Measurements from ENCODE around the gene NEU3.

The NEU3 gene, protein sequence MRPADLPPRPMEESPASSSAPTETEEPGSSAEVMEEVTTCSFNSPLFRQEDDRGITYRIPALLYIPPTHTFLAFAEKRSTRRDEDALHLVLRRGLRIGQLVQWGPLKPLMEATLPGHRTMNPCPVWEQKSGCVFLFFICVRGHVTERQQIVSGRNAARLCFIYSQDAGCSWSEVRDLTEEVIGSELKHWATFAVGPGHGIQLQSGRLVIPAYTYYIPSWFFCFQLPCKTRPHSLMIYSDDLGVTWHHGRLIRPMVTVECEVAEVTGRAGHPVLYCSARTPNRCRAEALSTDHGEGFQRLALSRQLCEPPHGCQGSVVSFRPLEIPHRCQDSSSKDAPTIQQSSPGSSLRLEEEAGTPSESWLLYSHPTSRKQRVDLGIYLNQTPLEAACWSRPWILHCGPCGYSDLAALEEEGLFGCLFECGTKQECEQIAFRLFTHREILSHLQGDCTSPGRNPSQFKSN

DNA sequence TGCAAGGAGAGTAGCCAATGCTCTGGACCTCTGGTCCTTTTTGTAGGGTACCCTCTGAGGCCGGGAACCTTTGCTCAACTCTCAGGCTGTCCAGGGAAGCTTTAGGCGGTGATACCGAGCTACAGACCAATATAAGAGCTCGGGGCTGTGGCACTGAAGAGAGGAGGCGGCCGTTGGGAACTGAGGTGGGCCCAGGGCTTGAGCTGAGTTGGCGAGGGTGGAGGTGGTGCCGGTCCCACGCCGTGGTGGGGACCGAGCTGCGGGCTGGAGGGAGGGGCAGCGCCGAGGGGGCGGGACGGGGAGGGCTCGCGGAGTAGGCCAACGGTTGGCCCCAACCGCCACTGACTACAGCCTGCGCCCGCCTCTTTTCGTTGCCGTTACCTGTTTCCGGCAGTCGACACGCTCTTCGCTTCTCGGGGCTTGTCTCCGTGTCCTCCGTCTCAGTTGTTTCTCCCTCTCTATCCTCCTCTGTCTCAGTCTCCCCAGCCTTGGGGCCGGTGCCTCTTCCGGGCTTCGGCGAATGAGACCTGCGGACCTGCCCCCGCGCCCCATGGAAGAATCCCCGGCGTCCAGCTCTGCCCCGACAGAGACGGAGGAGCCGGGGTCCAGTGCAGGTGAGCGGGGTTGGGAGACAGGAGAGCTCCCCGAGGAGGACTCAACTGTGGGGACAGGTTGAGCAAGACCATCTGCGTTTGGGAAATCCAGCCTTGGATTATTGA, at the start of gene NEU3:
Gene NEU3, plus strand, starts transcription at position 393 of the 719 bp plus-strand sequence. Its CDS starts 128 bp downstream, at position 521.
- FAIRE-seq (no peak), DNase-seq (ENCODE audit: insufficient read length, low spot score) (peak; percentile 91)
- peak; percentile 86 for TF ChIP-seq POLR2A (IDR thresholded peaks at IDR 0.05; ENCODE audit: low read depth, low read length)

DNA sequence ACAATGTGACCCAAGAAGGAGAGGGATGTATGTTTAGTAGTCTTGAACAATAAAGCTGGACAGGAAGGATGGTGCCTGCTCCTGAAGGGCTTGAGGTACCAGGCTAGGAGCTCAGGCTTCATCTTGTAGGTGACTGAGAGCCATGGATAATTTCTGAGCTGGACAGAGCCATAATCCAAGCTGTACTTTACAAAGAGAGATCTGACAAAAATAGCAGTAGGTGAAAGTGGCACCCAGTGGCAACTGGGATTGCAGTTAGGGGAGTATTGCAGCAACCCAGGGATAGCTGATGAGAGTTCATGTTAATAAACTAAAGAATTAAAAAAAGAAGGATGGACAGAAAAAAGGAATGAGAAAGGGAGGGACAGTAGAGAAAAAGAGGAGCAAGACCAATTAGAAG, 47.2 kb upstream of the NEU3 start:
- no peak for FAIRE-seq
- no peak for TF ChIP-seq POLR2A (IDR thresholded peaks at IDR 0.05; ENCODE audit: low read depth, low read length)
- DNase-seq (ENCODE audit: insufficient read length, low spot score) = no peak

DNA sequence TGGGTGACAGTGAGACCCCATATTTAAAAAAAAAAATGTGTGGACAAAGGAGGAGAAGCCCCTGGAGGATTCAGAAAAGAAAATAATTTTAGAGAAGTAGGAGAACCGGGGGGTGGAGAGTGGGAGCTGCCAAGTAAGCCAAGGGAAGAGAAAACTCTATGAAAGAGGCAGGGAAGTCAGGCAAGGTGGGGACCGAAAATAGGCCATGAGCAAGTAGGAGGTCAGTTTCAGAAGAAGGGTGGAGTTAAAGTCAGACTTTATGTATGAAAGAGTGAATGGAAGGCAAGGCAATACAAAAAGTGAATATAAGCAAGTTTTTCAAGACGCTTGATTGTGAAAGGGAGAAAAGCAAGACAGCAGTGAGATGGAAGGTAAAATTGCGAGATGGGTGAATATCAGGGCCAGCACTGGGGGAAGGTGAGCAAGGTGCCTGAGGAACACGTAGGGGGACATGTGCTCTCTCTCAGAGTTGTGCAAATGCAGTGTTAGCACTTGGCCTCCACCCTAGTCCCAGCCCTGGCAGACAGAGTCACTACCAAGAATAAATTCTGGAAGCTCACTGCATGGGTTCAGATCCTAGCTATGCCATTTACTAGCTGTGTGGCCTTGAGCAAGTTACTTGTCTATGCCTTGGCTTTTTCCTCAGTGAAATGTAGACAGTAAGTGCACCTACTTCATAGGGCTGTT, 46.5 kb upstream of the NEU3 start:
- FAIRE-seq = no peak
- TF ChIP-seq POLR2A (IDR thresholded peaks at IDR 0.05; ENCODE audit: low read depth, low read length) = no peak
- DNase-seq (ENCODE audit: insufficient read length, low spot score) = no peak

DNA sequence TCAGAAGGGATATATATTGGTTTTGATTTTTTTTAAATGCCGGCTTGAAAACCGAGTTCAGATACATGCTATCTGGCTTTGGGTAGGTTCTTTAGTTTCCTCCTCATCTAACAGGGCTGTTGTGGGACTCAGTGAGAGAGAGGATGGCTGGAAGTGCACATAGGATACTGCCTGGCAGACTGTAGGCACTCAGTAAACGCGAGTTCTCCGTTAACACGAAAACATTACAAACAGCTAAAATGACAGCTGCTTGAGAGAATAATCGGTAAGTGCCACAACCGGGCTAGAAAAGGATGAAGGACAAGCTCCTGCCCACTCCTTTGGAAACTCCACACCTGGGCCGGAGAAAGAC, 40.2 kb upstream of the NEU3 start:
- FAIRE-seq (no peak), DNase-seq (ENCODE audit: insufficient read length, low spot score) (no peak)
- no peak for TF ChIP-seq POLR2A (IDR thresholded peaks at IDR 0.05; ENCODE audit: low read depth, low read length)

DNA sequence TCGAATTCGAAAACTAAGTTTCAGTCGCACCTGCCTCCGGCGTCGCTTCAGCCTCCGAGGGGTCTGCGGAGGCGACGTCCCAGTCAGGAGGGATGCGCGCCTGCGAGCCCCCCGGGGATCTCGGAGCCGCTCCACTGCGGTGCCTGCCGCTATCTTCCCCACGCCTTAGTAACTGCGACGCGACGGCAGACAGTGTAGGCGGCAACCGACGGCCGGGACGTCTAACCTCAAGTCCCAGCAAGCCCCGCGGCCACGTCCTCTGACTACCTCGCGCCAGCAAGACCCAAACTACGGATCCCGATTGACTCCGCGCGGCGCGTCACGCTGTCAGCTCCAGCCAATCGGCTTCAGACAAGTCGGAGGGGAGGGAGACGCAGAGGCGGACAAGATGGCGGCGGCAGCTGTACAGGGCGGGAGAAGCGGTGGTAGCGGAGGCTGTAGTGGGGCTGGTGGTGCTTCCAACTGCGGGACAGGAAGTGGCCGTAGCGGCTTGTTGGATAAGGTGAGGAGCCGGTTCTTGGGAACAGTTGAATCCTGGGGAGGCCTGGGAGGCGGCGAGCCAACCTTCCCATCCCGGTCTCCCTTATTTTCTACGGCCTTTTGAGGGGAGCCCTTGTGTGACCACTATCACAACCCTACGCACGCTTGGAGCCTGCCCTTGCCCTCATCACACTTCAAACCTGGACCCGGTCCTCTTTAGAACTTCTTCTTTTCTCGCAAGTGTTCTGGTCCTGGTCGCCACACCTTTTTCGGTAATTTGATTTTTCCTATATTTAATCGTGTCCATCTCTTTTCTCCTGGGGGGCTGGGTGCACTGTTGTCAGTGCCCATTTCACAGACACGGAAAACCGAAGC, 39.6 kb upstream of the NEU3 start, which contains the start of the genes SPCS2 and XRRA1:
Gene SPCS2, plus strand, starts transcription at position 369 of the 855 bp plus-strand sequence. Its CDS starts 20 bp downstream, at position 389.
Gene XRRA1, minus strand, starts transcription at position 194 of the 855 bp plus-strand sequence. CDS start 8,213 bp downstream, outside the sequence.
- peak; percentile 57 for FAIRE-seq
- TF ChIP-seq POLR2A (IDR thresholded peaks at IDR 0.05; ENCODE audit: low read depth, low read length) = peak; percentile 90
- DNase-seq (ENCODE audit: insufficient read length, low spot score) = peak; percentile 86

DNA sequence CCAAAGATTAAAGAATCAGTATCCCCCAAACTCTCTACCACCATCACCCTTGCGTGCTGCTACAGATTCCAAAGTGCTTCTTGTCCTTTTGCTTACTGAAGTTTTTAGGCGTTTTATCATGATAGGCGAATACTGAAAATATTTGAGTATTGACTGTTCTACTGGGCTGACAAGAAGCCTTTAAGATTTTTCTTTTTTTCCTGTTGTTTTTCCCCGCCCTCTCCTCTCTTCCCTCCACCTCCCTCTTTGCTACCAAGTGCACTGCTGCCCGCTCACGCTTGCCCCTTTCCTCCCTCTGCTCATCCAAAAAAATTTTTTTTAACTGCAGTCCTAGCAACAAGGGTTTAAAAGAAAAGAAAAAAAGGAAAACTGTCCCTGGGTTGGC, 39.0 kb upstream of the NEU3 start:
- DNase-seq (ENCODE audit: insufficient read length, low spot score) (no peak), FAIRE-seq (no peak)
- TF ChIP-seq POLR2A (IDR thresholded peaks at IDR 0.05; ENCODE audit: low read depth, low read length) = no peak

DNA sequence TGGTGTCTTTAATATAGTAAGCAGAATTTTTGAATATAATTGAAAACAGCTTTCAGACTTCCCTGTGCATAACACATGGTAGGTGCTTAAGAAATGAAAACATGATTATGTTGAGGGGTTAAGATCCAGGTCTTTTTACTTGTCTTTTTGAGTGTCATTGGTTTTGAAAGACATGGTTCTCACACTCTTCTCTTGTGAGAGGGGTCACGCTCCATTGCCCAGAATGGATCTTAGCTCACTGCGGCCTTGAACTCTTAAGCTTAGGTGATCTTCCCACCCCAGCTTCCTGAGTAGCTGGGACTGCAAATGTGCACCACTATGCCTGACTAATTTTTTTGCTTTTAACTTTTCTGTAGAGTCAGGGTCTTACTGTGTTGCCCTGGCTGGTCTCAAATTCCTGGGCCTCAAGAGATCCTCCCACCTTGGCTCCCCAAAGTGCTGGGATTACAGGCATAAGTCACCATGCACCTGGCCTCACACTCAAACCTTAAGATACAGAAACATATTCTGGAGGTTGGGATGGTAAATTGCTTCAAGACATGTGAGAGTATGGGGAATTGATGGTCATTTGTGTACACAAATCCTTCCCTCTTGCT, 38.3 kb upstream of the NEU3 start:
- DNase-seq (ENCODE audit: insufficient read length, low spot score) = no peak
- no peak for TF ChIP-seq POLR2A (IDR thresholded peaks at IDR 0.05; ENCODE audit: low read depth, low read length)
- no peak for FAIRE-seq

DNA sequence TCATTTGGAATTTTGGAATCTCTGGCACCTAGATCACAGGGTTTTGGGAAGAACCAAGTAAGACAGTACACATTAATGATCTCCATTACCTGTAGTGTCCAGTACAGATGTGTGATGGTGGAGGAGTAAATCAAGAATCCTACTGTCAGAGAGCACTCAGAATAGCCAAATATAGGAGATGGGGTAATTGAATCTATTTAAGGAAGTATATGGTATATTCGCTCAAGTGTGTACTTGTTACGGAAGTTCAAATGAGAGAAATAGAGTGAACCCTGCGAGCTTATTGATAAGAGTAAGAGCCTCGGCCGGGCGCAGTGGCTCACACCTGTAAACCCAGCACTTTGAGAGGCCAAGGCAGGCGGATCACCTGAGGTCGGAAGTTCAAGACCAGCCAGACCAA, 37.5 kb upstream of the NEU3 start:
- DNase-seq (ENCODE audit: insufficient read length, low spot score) (no peak), FAIRE-seq (no peak)
- no peak for TF ChIP-seq POLR2A (IDR thresholded peaks at IDR 0.05; ENCODE audit: low read depth, low read length)

DNA sequence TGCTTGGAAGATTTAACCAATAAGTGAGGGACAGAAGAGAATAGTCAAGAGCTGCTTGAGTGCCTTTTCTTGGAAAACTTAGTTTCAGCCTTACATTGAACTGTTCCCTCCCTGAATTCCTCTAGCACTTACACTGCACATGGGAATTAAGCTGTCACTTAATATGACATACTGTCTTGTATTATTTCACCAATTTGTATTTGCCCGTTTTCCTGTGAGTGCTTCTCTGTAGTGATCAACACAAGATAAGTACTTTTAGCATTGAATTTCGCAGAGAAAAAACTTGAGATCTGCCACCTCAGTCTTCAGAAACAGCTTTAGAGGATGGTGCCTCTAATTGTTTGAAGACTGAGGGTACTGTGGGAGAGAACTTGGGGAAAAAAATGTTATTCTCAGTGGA, 36.0 kb upstream of the NEU3 start:
- TF ChIP-seq POLR2A (IDR thresholded peaks at IDR 0.05; ENCODE audit: low read depth, low read length) = no peak
- FAIRE-seq (no peak), DNase-seq (ENCODE audit: insufficient read length, low spot score) (no peak)

DNA sequence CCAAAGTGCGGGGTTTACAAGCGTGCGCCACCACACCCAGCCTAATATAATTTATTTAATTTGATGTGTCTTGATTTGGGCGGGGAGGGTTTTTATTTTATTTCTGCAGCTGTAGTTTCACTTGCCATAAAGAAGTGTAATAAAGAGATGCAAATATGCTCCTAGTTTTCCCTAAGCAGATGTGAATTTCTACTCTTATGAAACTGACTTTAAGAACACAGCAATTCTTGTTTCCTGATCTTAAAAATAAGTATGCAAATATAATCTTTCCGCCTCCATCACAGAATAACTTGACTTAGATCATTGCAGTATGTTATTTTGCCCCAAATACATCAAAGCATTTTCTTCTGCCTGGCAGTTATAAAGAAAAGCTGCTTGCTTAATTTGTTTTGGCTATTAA, 35.3 kb upstream of the NEU3 start:
- TF ChIP-seq POLR2A (IDR thresholded peaks at IDR 0.05; ENCODE audit: low read depth, low read length) = no peak
- FAIRE-seq = no peak
- no peak for DNase-seq (ENCODE audit: insufficient read length, low spot score)

DNA sequence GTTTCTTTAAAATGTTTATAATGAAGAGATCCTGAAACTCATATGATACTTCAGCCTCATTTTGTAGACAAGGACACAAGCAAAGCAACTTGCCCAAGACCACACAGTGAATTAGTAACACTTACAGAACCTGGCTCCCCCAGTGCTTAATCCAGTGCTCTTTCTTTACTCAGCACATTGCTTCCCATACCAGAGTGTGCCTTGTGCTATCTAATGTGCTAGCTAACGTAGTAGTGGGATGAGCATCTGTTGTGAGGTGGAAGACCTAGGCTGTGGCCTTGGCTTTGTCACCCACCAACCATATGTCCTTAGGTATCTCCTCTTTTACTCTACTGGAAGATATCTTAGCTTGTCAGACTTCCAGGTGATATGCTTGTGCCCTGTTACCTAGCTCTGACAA, 34.5 kb upstream of the NEU3 start:
- no peak for DNase-seq (ENCODE audit: insufficient read length, low spot score)
- FAIRE-seq = no peak
- no peak for TF ChIP-seq POLR2A (IDR thresholded peaks at IDR 0.05; ENCODE audit: low read depth, low read length)

DNA sequence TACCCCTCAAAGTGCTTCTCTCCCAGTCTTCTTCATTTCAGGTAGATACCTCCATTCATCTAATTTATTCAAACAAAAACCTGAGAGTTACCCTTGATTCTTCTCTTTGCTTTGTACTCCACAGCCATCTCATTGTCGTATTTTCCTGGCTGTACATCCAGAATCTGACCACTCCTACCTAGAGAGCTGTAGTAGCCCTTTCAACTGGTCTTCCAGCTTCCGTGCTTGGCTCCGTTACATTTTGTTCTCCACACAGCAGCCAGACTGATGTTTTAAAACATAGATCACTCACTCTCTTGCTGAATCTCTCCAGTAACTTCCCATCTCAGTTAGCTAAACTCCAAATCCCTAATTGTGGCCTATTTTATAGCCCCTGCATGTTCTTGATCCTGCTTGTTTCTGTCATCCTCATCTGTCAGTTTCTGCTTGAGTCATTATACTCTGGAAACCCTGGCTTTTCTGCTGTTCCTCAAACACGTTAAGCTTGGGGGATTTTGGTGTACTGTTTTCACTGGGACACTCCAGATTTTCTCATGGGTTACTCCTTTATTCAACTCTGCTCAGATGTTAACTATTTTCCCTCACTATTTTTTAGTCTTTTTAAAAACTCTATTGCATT, 32.2 kb upstream of the NEU3 start:
- no peak for TF ChIP-seq POLR2A (IDR thresholded peaks at IDR 0.05; ENCODE audit: low read depth, low read length)
- FAIRE-seq (no peak), DNase-seq (ENCODE audit: insufficient read length, low spot score) (no peak)
